HG02571 (cell line): Measurements from ENCODE around the gene MED1.

Experiments
- ATAC-seq: cut with Tn5 transposase; IDR thresholded peaks from one replicate; pipeline ENCODE4 v1.9.1; 2021; ENCODE audit warnings: mild to moderate bottlenecking, moderate library complexity; ENCODE audit not compliant: unreplicated experiment

Gene MED1

GRCh38 chr17:39364236-39365025, 86.6 kb downstream of the MED1 start:
- no peak for ATAC-seq

GRCh38 chr17:39361064-39361463, 90.0 kb downstream of the MED1 start:
- no peak for ATAC-seq

GRCh38 chr17:39360537-39360936, 90.5 kb downstream of the MED1 start:
- ATAC-seq, result no peak

GRCh38 chr17:39359994-39360393, 91.1 kb downstream of the MED1 start:
- no peak for ATAC-seq

- no peak for ATAC-seq
These were observed 93.1 kb downstream of the MED1 start for GRCh38 chr17:39357986-39358385.

GRCh38 chr17:39357488-39357887, 93.6 kb downstream of the MED1 start:
- no peak for ATAC-seq
